ENCODE data around the gene CCNJL.

CCNJL gene

GRCh38 chr5:160289721-160290120, 22.6 kb downstream of the CCNJL start:
- FAIRE-seq, result no peak

- no peak for FAIRE-seq
Observed at GRCh38 chr5:160289356-160289651, 23.1 kb downstream of the CCNJL start.

GRCh38 chr5:160287378-160288051, 24.8 kb downstream of the CCNJL start:
- FAIRE-seq, result no peak

- FAIRE-seq, result no peak
Observed at GRCh38 chr5:160286947-160287346, 25.4 kb downstream of the CCNJL start.

- FAIRE-seq, result no peak
Observed at GRCh38 chr5:160285316-160285715, 27.0 kb downstream of the CCNJL start.

GRCh38 chr5:160284291-160284873, 28.0 kb downstream of the CCNJL start:
- no peak for FAIRE-seq

GRCh38 chr5:160281275-160281674, 31.1 kb downstream of the CCNJL start:
- no peak for FAIRE-seq

GRCh38 chr5:160280384-160281095, 31.8 kb downstream of the CCNJL start:
- no peak for FAIRE-seq

- no peak for FAIRE-seq
Observed at GRCh38 chr5:160278343-160278742, 34.0 kb downstream of the CCNJL start.

- FAIRE-seq, result no peak
Observed at GRCh38 chr5:160274483-160274931, 37.9 kb downstream of the CCNJL start.

GRCh38 chr5:160272889-160273288, 39.5 kb downstream of the CCNJL start:
- no peak for FAIRE-seq

- no peak for FAIRE-seq
Observed at GRCh38 chr5:160272264-160272663, 40.1 kb downstream of the CCNJL start.

GRCh38 chr5:160271836-160272235, 40.5 kb downstream of the CCNJL start:
- FAIRE-seq, result no peak

GRCh38 chr5:160271396-160271795, 41.0 kb downstream of the CCNJL start:
- no peak for FAIRE-seq

- FAIRE-seq, result no peak
Observed at GRCh38 chr5:160270704-160271103, 41.7 kb downstream of the CCNJL start.

- no peak for FAIRE-seq
Observed at GRCh38 chr5:160269017-160269416, 43.3 kb downstream of the CCNJL start.

- no peak for FAIRE-seq
Observed at GRCh38 chr5:160268121-160268520, 44.2 kb downstream of the CCNJL start.

- FAIRE-seq, result no peak
Observed at GRCh38 chr5:160266752-160267345, 45.5 kb downstream of the CCNJL start.

GRCh38 chr5:160266044-160266443, 46.3 kb downstream of the CCNJL start:
- FAIRE-seq, result no peak

GRCh38 chr5:160263326-160263855, 49.0 kb downstream of the CCNJL start:
- no peak for FAIRE-seq

GRCh38 chr5:160262151-160263074, 50.0 kb downstream of the CCNJL start:
- FAIRE-seq, result no peak

All from endometrium (tissue), 2 donors.